GM12873 (cell line): Measurements from ENCODE around the gene SMG5.

ENCODE experiments used
- CTCF ChIP-seq: IDR thresholded peaks from 2 replicates; pipeline ENCODE4 v1.5.1; 2012; ENCODE audit warnings: low read depth, mild to moderate bottlenecking, moderate library complexity, low read length, control low read depth; ENCODE audit not compliant: insufficient read depth; ENCODE audit errors: missing control alignments

The SMG5 gene

GRCh38 chr1:156242738-156243137, 39.9 kb downstream of the SMG5 start:
- TF ChIP-seq CTCF = no peak

- no peak for TF ChIP-seq CTCF
These were observed 40.7 kb downstream of the SMG5 start, which contains the start of gene BGLAP for GRCh38 chr1:156241926-156242325. Gene BGLAP, plus strand, starts transcription at chr1:156242184. Its CDS starts 48 bp downstream, at chr1:156242232.

GRCh38 chr1:156241311-156241811, 41.3 kb downstream of the SMG5 start:
- no peak for TF ChIP-seq CTCF

DNA sequence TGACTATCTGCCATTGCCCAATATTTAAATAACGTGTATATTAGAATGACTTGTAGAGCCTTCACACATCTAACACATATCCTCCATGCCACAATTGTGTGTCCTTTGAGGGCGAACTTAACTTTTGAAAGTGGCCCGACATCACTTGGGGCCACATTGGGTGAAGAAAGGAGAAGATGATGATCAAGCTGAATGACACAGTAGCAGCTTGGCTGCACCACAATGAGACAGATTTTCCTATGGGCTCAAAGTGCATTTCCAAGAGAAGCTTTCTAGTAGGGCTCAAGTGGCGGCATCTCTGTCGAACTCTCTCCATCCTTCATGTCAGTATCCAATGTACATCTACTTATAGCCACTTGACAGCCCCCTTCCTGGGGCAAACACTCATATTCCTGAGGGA, 44.4 kb downstream of the SMG5 start:
- TF ChIP-seq CTCF = no peak

GRCh38 chr1:156236164-156236563, 46.5 kb downstream of the SMG5 start:
- no peak for TF ChIP-seq CTCF

DNA sequence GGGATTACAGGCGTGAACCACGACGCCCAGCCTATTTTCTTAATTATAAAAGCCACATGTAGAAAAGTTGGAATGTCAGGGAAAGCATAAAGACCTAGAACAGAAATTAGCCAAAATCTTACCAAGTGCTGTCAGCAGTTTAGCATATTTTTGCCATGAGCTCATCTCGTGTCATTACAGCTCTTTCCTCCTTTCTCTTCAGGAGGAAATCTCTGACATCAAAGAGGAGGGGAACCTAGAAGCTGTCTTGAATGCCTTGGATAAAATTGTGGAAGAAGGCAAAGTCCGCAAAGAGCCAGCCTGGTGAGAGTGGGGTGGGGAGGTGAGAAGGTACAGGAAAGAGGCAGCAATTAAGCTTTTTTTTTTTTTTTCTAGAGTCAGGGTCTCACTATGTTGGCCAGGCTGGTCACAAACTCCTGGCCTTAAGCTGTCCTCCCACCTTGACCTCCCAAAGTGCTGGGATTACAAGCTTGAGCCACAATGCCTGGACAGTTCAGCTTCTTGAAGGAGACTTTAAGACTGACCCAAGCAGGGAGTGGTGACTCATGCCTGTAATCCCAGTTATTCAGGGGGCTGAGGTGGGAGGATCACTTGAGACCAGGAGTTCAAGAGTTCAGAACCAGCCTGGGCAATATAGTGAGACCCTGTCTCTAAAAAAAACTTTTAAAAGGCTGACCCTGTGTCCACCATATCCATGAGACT, 49.0 kb downstream of the SMG5 start:
- TF ChIP-seq CTCF = no peak

DNA sequence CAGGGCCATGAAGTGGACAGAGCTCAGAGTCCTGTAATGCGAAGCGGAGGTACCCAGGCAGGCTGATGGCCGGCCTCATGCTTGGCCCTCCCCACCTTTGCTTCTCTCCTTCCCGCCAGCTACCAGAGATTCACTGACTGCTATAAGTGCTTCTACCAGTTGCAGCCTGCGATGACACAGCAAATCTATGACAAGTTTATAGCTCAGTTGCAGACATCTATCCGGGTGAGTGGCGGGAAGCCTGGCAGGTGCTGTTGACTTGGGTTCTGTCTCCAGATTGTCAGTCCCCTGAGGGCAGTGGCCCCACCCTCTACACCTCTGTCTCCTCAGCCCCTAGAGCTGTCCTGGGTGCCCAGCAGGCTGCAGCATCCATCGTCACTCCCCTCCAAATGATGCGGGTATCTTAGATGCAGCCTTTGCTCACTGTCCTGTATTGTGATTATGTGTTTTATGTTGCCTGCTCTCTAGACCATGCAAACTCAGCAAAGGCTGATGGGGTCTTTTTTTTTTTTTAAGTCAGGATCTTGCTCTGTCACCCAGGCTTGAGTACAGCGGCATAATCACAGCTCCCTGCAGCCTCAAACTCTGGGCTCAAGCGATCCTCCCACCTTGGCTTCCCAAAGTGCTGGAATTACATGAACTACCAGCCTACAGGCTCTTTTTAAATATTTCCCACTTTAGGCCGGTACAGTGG, 50.3 kb downstream of the SMG5 start:
- TF ChIP-seq CTCF = no peak
